ENCODE measurements around the gene LTBP2. TPM values are rescaled to one million over a fixed set of nuclear protein-coding genes. Genes with fewer than 3 reads are reported as not detected.

Gene LTBP2
- total and polyA plus RNA-seq, 5 donors from 2014 or later: 0.02 to 0.54 (median 0.17) TPM

- peaks cover 10% of the 10 kb centered on the region for H3K27me3 Mint-ChIP-seq
- H3K27ac ChIP-seq (ENCODE audit: insufficient read depth, low read length, poor library complexity, severe bottlenecking): no peak overlapping the region
- H3K4me3 Mint-ChIP-seq: peak overlapping the region in 1 of 4 donors; percentile 67
- no peak overlapping the region for H3K27ac Mint-ChIP-seq
- DNase-seq: no peak
- no peak overlapping the region for H3K4me3 ChIP-seq (ENCODE audit: low read depth, low read length)
- no peaks in the 10 kb centered on the region for H3K36me3 ChIP-seq (ENCODE audit: control insufficient read depth, insufficient read depth, low read length)
- H3K9me3 Mint-ChIP-seq: peaks cover 0 to 2% (median 0%) of the 10 kb centered on the region in 7 donors
- peaks cover 0 to 68% (median 49%) of the 10 kb centered on the region in 4 donors for H3K4me1 Mint-ChIP-seq
- peaks cover 37% of the 10 kb centered on the region for H3K4me1 ChIP-seq (ENCODE audit: control insufficient read depth, insufficient read depth, low read length, poor library complexity, severe bottlenecking)
- H3K27me3 ChIP-seq (ENCODE audit: control insufficient read depth, insufficient read depth, low read length): no peaks in the 10 kb centered on the region
- no peaks in the 10 kb centered on the region for H3K9me3 ChIP-seq (ENCODE audit: control insufficient read depth in 2 of 2, low read length in 2 of 2)
- no peaks in the 10 kb centered on the region for H3K36me3 Mint-ChIP-seq
- ATAC-seq (ENCODE audit: low read depth in 2 of 2): no peak
Measured at GRCh38 chr14:74616507-74616906, 4.5 kb upstream of the LTBP2 start.

GRCh38 chr14:74615735-74616134 lies 3.7 kb upstream of the LTBP2 start:
- Histone ChIP-seq H3K4me1 (ENCODE audit: control insufficient read depth, insufficient read depth, low read length, poor library complexity, severe bottlenecking) (peaks cover 41% of the 10 kb centered on the region), H3K9me3 (ENCODE audit: control insufficient read depth in 2 of 2, low read length in 2 of 2) (no peaks in the 10 kb centered on the region), H3K27ac (ENCODE audit: insufficient read depth, low read length, poor library complexity, severe bottlenecking) (no peak overlapping the region), H3K27me3 (ENCODE audit: control insufficient read depth, insufficient read depth, low read length) (no peaks in the 10 kb centered on the region), H3K36me3 (ENCODE audit: control insufficient read depth, insufficient read depth, low read length) (no peaks in the 10 kb centered on the region), H3K4me3 (ENCODE audit: low read depth, low read length) (no peak overlapping the region)
- Mint-ChIP-seq H3K4me1 (peaks cover 0 to 63% (median 49%) of the 10 kb centered on the region in 4 donors), H3K27ac (peak overlapping the region in 1 of 3 donors; percentile 41), H3K4me3 (peak overlapping the region in 2 of 4 donors; percentile 67 to 68), H3K9me3 (peaks cover 0 to 2% (median 0%) of the 10 kb centered on the region in 7 donors), H3K36me3 (no peaks in the 10 kb centered on the region), H3K27me3 (peaks cover 10% of the 10 kb centered on the region)
- DNase-seq: no peak
- ATAC-seq (ENCODE audit: low read depth in 2 of 2): no peak

GRCh38 chr14:74614508-74615495 lies 2.8 kb upstream of the LTBP2 start:
- no peaks in the 10 kb centered on the region for H3K27me3 ChIP-seq (ENCODE audit: control insufficient read depth, insufficient read depth, low read length)
- H3K27ac ChIP-seq (ENCODE audit: insufficient read depth, low read length, poor library complexity, severe bottlenecking): no peak overlapping the region
- no peak overlapping the region for H3K4me3 ChIP-seq (ENCODE audit: low read depth, low read length)
- H3K27me3 Mint-ChIP-seq: peaks cover 16% of the 10 kb centered on the region
- peak overlapping the region; percentile 44 to 91 (median 67) for H3K4me3 Mint-ChIP-seq
- DNase-seq: no peak
- H3K36me3 Mint-ChIP-seq: no peaks in the 10 kb centered on the region
- H3K9me3 ChIP-seq (ENCODE audit: control insufficient read depth in 2 of 2, low read length in 2 of 2): no peaks in the 10 kb centered on the region
- H3K27ac Mint-ChIP-seq: peak overlapping the region; percentile 64 to 80 (median 76)
- no peaks in the 10 kb centered on the region for H3K36me3 ChIP-seq (ENCODE audit: control insufficient read depth, insufficient read depth, low read length)
- H3K4me1 Mint-ChIP-seq: peaks cover 0 to 63% (median 44%) of the 10 kb centered on the region in 4 donors
- no peak for ATAC-seq (ENCODE audit: low read depth in 2 of 2)
- peaks cover 41% of the 10 kb centered on the region for H3K4me1 ChIP-seq (ENCODE audit: control insufficient read depth, insufficient read depth, low read length, poor library complexity, severe bottlenecking)
- peaks cover 0 to 2% (median 0%) of the 10 kb centered on the region in 7 donors for H3K9me3 Mint-ChIP-seq

GRCh38 chr14:74613211-74613914 lies 1.3 kb upstream of the LTBP2 start:
- Histone ChIP-seq H3K4me3 (ENCODE audit: low read depth, low read length) (no peak overlapping the region), H3K27me3 (ENCODE audit: control insufficient read depth, insufficient read depth, low read length) (no peaks in the 10 kb centered on the region), H3K36me3 (ENCODE audit: control insufficient read depth, insufficient read depth, low read length) (no peaks in the 10 kb centered on the region), H3K9me3 (ENCODE audit: control insufficient read depth in 2 of 2, low read length in 2 of 2) (no peaks in the 10 kb centered on the region), H3K27ac (ENCODE audit: insufficient read depth, low read length, poor library complexity, severe bottlenecking) (no peak overlapping the region), H3K4me1 (ENCODE audit: control insufficient read depth, insufficient read depth, low read length, poor library complexity, severe bottlenecking) (peaks cover 37% of the 10 kb centered on the region)
- peaks cover 5 to 60% (median 40%) of the 10 kb centered on the region in 4 donors for H3K4me1 Mint-ChIP-seq
- peaks cover 24% of the 10 kb centered on the region for H3K27me3 Mint-ChIP-seq
- H3K36me3 Mint-ChIP-seq: no peaks in the 10 kb centered on the region
- H3K4me3 Mint-ChIP-seq: peak overlapping the region; percentile 74 to 91 (median 79)
- ATAC-seq (ENCODE audit: low read depth in 2 of 2) (no peak), DNase-seq (no peak)
- peak overlapping the region in 1 of 3 donors; percentile 79 for H3K27ac Mint-ChIP-seq
- H3K9me3 Mint-ChIP-seq: peaks cover 0 to 2% (median 0%) of the 10 kb centered on the region in 7 donors

- Histone ChIP-seq H3K4me1 (ENCODE audit: control insufficient read depth, insufficient read depth, low read length, poor library complexity, severe bottlenecking) (peaks cover 28% of the 10 kb centered on the region), H3K9me3 (ENCODE audit: control insufficient read depth in 2 of 2, low read length in 2 of 2) (no peaks in the 10 kb centered on the region), H3K36me3 (ENCODE audit: control insufficient read depth, insufficient read depth, low read length) (no peaks in the 10 kb centered on the region), H3K27ac (ENCODE audit: insufficient read depth, low read length, poor library complexity, severe bottlenecking) (no peak overlapping the region), H3K4me3 (ENCODE audit: low read depth, low read length) (no peak overlapping the region), H3K27me3 (ENCODE audit: control insufficient read depth, insufficient read depth, low read length) (no peaks in the 10 kb centered on the region)
- Mint-ChIP-seq H3K27me3 (peaks cover 20% of the 10 kb centered on the region), H3K9me3 (peaks cover 0 to 2% (median 0%) of the 10 kb centered on the region in 7 donors), H3K36me3 (no peaks in the 10 kb centered on the region), H3K4me3 (peak overlapping the region in 3 of 4 donors; percentile 78 to 87 (median 82)), H3K4me1 (peaks cover 5 to 52% (median 34%) of the 10 kb centered on the region in 4 donors), H3K27ac (no peak overlapping the region)
- DNase-seq: peak; percentile 77 to 86 (median 80)
- peak; percentile 85 to 88 for ATAC-seq (ENCODE audit: low read depth in 2 of 2)
Measured at GRCh38 chr14:74612350-74613021, 449 bp upstream of the LTBP2 start.

GRCh38 chr14:74610866-74611649 lies 979 bp downstream of the LTBP2 start:
- Mint-ChIP-seq H3K27me3 (peaks cover 20% of the 10 kb centered on the region), H3K4me3 (peak overlapping the region; percentile 73 to 86 (median 77))
- peak in 1 of 3 donors; percentile 11 for DNase-seq

More at GRCh38 chr14:74610866-74611649, 979 bp downstream of the LTBP2 start:
- no peaks in the 10 kb centered on the region for H3K36me3 Mint-ChIP-seq
- ATAC-seq (ENCODE audit: low read depth in 2 of 2): no peak
- no peaks in the 10 kb centered on the region for H3K36me3 ChIP-seq (ENCODE audit: control insufficient read depth, insufficient read depth, low read length)
- peaks cover 5 to 44% (median 28%) of the 10 kb centered on the region in 4 donors for H3K4me1 Mint-ChIP-seq
- peaks cover 27% of the 10 kb centered on the region for H3K4me1 ChIP-seq (ENCODE audit: control insufficient read depth, insufficient read depth, low read length, poor library complexity, severe bottlenecking)
- no peak overlapping the region for H3K27ac ChIP-seq (ENCODE audit: insufficient read depth, low read length, poor library complexity, severe bottlenecking)
- no peaks in the 10 kb centered on the region for H3K27me3 ChIP-seq (ENCODE audit: control insufficient read depth, insufficient read depth, low read length)
- H3K9me3 Mint-ChIP-seq: no peaks in the 10 kb centered on the region
- no peak overlapping the region for H3K4me3 ChIP-seq (ENCODE audit: low read depth, low read length)
- H3K27ac Mint-ChIP-seq: no peak overlapping the region
- no peaks in the 10 kb centered on the region for H3K9me3 ChIP-seq (ENCODE audit: control insufficient read depth in 2 of 2, low read length in 2 of 2)
